Panc1 (cell line): ENCODE data around the gene RPP25. TPM values are rescaled to one million over a fixed set of nuclear protein-coding genes. Genes with fewer than 3 reads are reported as not detected.
A peak's percentile ranks its signal among the peaks of the same experiment; 100 is the strongest.

Source experiments
- ATAC-seq: fragments of 200-7000 bp; cut with Tn5 transposase; 2 replicates; pipeline ENCODE4 v1.9.1; 2020; ENCODE audit warnings: mild to moderate bottlenecking, moderate library complexity
- BruUV-seq: library from RNA; stranded (reverse); fragments of 400-500 nt; replicated peaks from 2 replicates; lab custom pipeline; 2021; lab: Mats Ljungman, UMichigan
- CTCF ChIA-PET: fragments of 300-600 bp; sonication (Branson Sonifier 250); formaldehyde crosslinking; loops from one replicate; lab custom pipeline; 2022; ENCODE audit warnings: antibody characterized with exemption; lab: Charles Lee
- POLR2A ChIA-PET: fragments of 300-600 bp; sonication (Branson Sonifier 250); formaldehyde crosslinking; loops from one replicate; lab custom pipeline; 2022; ENCODE audit warnings: antibody characterized with exemption; lab: Charles Lee
- DNase-seq: peaks from one replicate; pipeline ENCODE4 v3.0.0-alpha.2; 2010; ENCODE audit warnings: low read depth, low spot score
- H3K27ac ChIP-seq: 2 replicates; pipeline ENCODE4 v1.5.1; 2011; ENCODE audit warnings: mild to moderate bottlenecking, low read length, inconsistent platforms
- H3K27me3 ChIP-seq: fragments of 200-500 bp; sonication (Bioruptor generic); 2 replicates; pipeline ENCODE4 v1.6.0; 2014; ENCODE audit warnings: low read length, inconsistent platforms; ENCODE audit not compliant: control insufficient read depth, insufficient read depth
- H3K36me3 ChIP-seq: fragments of 200-500 bp; sonication (Bioruptor generic); 2 replicates; pipeline ENCODE4 v1.5.1; 2014; ENCODE audit warnings: inconsistent platforms, mild to moderate bottlenecking, low read length, moderate library complexity; ENCODE audit not compliant: control insufficient read depth, insufficient read depth
- H3K4me1 ChIP-seq: 2 replicates; pipeline ENCODE4 v1.5.1; 2011; ENCODE audit warnings: inconsistent platforms, mild to moderate bottlenecking, low read length, moderate library complexity; ENCODE audit not compliant: control insufficient read depth, insufficient read depth
- H3K4me3 ChIP-seq, 2 experiments: 2 replicates each; pipeline ENCODE4 v1.5.1; 2011 to 2012; ENCODE audit warnings: low read depth in 2 of 2, low read length in 2 of 2, mild to moderate bottlenecking in 2 of 2, inconsistent platforms in 1 of 2, moderate library complexity in 1 of 2
- H3K9me3 ChIP-seq: fragments of 200-500 bp; sonication (Bioruptor generic); 2 replicates; pipeline ENCODE4 v1.5.1; 2014; ENCODE audit warnings: low read depth, mild to moderate bottlenecking, inconsistent platforms, low read length, moderate library complexity; ENCODE audit not compliant: control insufficient read depth, insufficient read depth
- POLR2AphosphoS5 ChIP-seq: IDR thresholded peaks from 2 replicates; pipeline ENCODE4 v1.6.1; 2012; ENCODE audit warnings: mild to moderate bottlenecking, low read depth, low read length, moderate library complexity
- REST ChIP-seq, 2 experiments: IDR thresholded peaks; 2 replicates each; pipeline ENCODE4 v1.6.1; 2011 to 2012; ENCODE audit warnings: low read depth in 2 of 2, control low read depth in 1 of 2, low read length in 1 of 2, mild to moderate bottlenecking in 1 of 2, moderate library complexity in 1 of 2; ENCODE audit not compliant: insufficient read depth in 1 of 2
- SIN3A ChIP-seq: IDR thresholded peaks from 2 replicates; pipeline ENCODE4 v1.6.1; 2012; ENCODE audit warnings: low read depth, mild to moderate bottlenecking, low read length, moderate library complexity, borderline replicate concordance; ENCODE audit not compliant: insufficient read depth
- TCF7L2 ChIP-seq: IDR thresholded peaks from 2 replicates; pipeline ENCODE4 v1.6.1; 2011; ENCODE audit warnings: mild to moderate bottlenecking, low read depth, low read length, inconsistent platforms
- in situ Hi-C: cut with HindIII; loops from 2 replicates; pipeline ENCODE4 v1.10.0; 2016; ENCODE audit warnings: low sequenced_read_pairs, low pct_unique_long_range_greater_than_20kb
- intact Hi-C: fragments of 100-400 bp; cut with micrococcal nuclease; formaldehyde crosslinking; loops from one replicate; pipeline ENCODE4 v1.10.0; 2022; ENCODE audit not compliant: unreplicated experiment
- total RNA-seq: library from RNA; stranded (reverse); gene quantifications from one replicate; pipeline ENCODE4 v1.2.1, GENCODE V29; 2021; ENCODE audit not compliant: unreplicated experiment
- TF ChIP-seq, protein P1 (sequence below): fragments of 450-650 bp; IDR thresholded peaks from 2 replicates; pipeline ENCODE4 v1.5.1; 2017; ENCODE audit warnings: mild to moderate bottlenecking

The RPP25 gene
- total RNA-seq, 1 experiment from 2014 or later = 40.1 TPM

DNA sequence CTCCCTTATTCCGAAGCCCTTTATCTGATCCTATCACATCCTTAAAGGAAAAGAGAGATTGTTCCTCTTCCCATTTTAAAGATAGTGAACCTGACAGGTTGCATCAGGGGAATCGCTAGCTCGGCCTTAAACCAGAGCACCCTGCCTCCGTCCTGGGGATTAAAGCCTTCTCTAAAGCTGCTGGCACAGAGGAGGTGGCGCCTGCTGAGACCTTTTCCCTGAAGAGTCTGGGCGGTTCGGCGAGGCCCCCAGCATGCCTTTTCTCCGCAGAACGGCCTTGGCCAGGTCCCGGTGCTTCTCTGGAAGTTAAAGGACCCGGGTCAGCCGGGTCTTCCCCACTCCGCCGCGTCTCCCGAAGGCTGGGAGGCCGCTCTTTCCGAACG is 50.5 kb downstream of the RPP25 start:
- ChIA-PET POLR2A (interaction anchor here (0.6 kb wide), 1 partner anchor 33 kb away, joined by 9 read pairs; no protein-coding TSS in a partner anchor), CTCF (interaction anchor here (0.6 to 0.7 kb wide), 3 partner anchors 105 to 194 kb away, joined by 3 to 4 read pairs (median 3); no protein-coding TSS in a partner anchor)
- no peaks in the 10 kb centered on the region for H3K27me3 ChIP-seq
- no TSS peak for BruUV-seq
- in situ Hi-C loops = no loop called here
- H3K9me3 ChIP-seq = no peaks in the 10 kb centered on the region
- H3K36me3 ChIP-seq = peaks cover 18% of the 10 kb centered on the region; the same call in 1 of the 2 replicates
- H3K4me3 ChIP-seq = peak overlapping the region; percentile 89 to 94
- intact Hi-C loops = no loop called here
- ATAC-seq (peak; percentile 51), DNase-seq (no peak)
- peak overlapping the region; percentile 95 for H3K27ac ChIP-seq
- H3K4me1 ChIP-seq = peaks cover 13% of the 10 kb centered on the region
- TF ChIP-seq TCF7L2 (no peak), REST (IDR thresholded peaks at IDR 0.05; ENCODE audit: insufficient read depth in 1 of 2, low read depth in 2 of 2, low read length in 1 of 2) (no peak), POLR2AphosphoS5 (no peak), SIN3A (no peak)
- TF ChIP-seq, protein P1, sequence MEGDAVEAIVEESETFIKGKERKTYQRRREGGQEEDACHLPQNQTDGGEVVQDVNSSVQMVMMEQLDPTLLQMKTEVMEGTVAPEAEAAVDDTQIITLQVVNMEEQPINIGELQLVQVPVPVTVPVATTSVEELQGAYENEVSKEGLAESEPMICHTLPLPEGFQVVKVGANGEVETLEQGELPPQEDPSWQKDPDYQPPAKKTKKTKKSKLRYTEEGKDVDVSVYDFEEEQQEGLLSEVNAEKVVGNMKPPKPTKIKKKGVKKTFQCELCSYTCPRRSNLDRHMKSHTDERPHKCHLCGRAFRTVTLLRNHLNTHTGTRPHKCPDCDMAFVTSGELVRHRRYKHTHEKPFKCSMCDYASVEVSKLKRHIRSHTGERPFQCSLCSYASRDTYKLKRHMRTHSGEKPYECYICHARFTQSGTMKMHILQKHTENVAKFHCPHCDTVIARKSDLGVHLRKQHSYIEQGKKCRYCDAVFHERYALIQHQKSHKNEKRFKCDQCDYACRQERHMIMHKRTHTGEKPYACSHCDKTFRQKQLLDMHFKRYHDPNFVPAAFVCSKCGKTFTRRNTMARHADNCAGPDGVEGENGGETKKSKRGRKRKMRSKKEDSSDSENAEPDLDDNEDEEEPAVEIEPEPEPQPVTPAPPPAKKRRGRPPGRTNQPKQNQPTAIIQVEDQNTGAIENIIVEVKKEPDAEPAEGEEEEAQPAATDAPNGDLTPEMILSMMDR = no peak

Other genes with a start within 250 kb of the RPP25 start
- 0.15 TPM for gene CYP1A1, start 231.2 kb downstream of the RPP25 start, total RNA-seq
- not detected for gene CYP1A2, start 207.9 kb downstream of the RPP25 start, total RNA-seq
- gene CSK, start 174.7 kb downstream of the RPP25 start, total RNA-seq = 81.4 TPM
- not detected for gene LMAN1L, start 143.9 kb downstream of the RPP25 start, total RNA-seq
- gene CPLX3, start 130.1 kb downstream of the RPP25 start, total RNA-seq = not detected
- gene ULK3, start 113.6 kb downstream of the RPP25 start, total RNA-seq = 73.3 TPM
- 121 TPM for gene SCAMP2, start 83.4 kb downstream of the RPP25 start, total RNA-seq
- 45.8 TPM for gene MPI, start 66.7 kb downstream of the RPP25 start, total RNA-seq
- gene FAM219B, start 49.9 kb downstream of the RPP25 start, total RNA-seq = 68.6 TPM
- gene COX5A, start 18.7 kb downstream of the RPP25 start, total RNA-seq = 353 TPM
- 11.2 TPM for gene SCAMP5, start 38.8 kb upstream of the RPP25 start, total RNA-seq
- 26.1 TPM for gene PPCDC, start 66.8 kb upstream of the RPP25 start, total RNA-seq
- gene C15orf39, start 245.1 kb upstream of the RPP25 start, total RNA-seq = 17.6 TPM